GM21360 (cell line): Measurements from ENCODE around the gene CCDC60.

Experiments used
- ATAC-seq: cut with Tn5 transposase; IDR thresholded peaks from one replicate; pipeline ENCODE4 v1.9.1; 2021; ENCODE audit warnings: mild to moderate bottlenecking, moderate library complexity; ENCODE audit not compliant: unreplicated experiment

CCDC60 gene, protein sequence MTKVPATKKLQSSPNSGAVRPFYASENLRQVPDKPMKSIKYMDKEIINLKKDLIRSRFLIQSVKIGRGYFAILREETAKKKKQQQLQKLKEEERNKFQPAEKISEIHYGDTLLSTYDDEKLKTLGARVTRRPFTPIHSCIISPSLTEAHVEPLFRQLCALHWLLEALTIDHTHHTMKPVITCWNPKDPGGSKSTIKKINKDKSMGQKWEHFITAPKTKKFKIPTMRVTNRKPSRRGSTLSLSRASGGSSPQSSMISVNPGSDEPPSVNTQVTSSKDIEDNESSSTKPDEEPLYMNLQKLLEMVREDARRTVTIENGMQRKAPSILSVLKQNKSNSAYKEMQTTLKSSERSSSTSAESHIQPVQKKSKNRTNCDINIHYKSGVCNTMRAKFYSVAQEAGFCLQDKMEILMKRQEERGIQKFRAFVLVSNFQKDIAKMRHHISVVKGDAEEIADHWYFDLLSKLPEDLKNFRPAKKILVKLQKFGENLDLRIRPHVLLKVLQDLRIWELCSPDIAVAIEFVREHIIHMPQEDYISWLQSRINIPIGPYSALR

GRCh38 chr12:119334430-119335170 lies at the start of gene CCDC60:
Gene CCDC60 (plus strand): TSS chr12:119334729. CDS start chr12:119335177, 448 bp downstream.
- no peak for ATAC-seq

DNA sequence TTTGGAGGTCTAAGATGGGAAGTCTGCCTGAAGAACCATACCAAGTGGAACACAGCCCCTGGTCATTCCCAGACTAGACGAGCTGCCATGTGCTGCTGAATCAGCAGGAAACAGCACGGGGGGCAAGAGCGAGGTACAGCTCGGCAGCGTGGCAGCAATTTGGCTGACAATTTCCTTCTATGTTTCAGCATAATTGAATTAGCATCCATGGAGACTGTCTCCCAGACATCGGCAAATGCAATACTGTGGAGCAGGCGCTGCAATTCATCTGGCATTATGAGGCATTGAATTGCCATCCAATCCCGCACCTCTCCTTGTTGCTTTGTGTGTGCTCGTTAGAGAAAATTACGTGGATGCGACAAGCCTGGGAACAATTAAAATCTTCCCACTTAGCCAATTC lies 46.0 kb upstream of the CCDC60 start:
- ATAC-seq = no peak

DNA sequence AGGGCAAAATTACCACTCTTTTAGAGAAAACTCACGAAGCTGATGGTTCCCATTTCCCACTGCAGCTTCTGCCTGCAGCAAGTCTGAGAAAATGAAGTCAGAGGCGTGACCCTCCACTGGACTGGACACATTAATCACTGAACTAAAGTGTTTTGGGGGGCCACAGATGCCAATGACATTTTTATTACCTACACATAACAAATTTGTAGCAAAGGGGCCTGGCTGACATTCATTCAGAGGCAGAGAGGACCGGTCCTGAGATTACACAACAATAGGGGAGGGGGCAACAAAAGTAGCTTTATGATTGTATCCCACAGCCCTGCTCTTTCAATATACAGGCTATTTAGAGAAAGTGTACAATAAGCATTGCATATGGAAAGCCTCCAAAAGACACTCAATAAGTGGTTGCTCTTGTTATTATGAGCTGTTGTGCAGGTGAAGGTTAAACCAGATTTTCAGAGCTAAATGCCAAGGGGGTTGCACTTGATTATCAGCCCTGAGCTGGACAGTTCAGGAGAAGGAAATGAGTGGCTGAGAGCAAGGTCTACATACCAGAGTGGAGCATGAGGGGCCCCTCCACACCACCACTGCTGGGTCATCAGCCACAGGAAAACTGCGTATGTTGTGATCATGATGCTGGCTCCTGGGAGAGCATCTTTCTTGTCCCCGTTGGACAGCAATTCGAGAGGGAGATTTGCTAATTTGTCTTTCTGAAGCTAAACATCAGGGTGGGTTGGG lies 41.5 kb upstream of the CCDC60 start:
- no peak for ATAC-seq

DNA sequence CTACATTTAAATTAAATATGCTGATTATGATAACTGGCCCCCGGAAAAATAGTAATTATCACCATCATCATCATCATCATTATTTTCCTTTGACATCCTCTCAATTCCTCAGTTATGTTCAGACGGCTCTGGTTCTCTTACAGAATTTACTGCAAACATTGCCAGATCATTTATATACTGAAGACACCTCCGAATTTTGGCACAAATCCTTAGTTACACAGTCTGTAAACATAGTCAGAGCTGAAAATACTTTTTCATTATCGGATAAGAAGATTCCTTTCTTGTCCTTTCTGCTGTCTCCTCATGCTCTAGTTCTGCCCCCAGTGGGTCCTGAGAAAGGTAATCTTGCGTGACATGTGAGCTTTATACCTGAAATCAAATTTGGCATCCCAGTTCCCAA lies 40.3 kb upstream of the CCDC60 start:
- no peak for ATAC-seq

DNA sequence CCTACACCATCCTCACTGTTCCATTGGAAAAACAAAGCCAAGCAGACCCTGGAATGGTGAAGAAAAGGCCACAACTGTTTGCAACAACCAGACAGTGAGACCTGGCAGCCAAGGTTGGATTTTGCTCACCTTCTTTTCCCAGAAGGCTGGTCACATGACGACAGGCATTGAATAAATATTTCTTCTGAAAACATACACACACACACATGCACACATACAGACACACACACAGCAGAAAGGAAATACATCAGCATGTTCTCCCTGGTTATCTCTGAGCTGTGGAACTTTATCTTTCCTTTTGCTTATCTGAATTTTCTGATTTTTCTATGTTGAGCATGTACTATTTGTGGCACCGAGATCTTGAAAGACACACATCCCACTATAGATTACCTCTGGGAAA lies 38.0 kb upstream of the CCDC60 start:
- ATAC-seq = no peak

- no peak for ATAC-seq
Measured at GRCh38 chr12:119299130-119299529, 35.4 kb upstream of the CCDC60 start.

DNA sequence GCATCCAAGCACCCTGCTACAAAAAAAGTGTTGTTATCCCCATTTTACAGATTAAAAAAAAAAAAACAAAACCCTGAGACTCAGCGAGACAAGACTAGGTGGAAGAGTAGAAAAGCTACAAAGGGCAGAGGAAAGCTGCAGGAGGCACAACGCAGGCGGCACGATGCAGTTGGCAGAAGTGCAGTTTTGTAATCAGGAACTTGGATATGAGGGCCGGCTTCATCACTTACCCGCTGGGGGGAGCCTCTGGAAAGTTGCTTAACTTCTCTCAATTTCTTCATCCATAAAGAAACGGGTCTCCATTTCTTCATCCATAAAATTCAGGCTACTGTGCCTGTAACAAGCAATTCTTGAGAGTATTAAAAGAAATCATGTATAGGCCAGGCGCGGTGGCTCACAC lies 33.1 kb upstream of the CCDC60 start:
- ATAC-seq = no peak

DNA sequence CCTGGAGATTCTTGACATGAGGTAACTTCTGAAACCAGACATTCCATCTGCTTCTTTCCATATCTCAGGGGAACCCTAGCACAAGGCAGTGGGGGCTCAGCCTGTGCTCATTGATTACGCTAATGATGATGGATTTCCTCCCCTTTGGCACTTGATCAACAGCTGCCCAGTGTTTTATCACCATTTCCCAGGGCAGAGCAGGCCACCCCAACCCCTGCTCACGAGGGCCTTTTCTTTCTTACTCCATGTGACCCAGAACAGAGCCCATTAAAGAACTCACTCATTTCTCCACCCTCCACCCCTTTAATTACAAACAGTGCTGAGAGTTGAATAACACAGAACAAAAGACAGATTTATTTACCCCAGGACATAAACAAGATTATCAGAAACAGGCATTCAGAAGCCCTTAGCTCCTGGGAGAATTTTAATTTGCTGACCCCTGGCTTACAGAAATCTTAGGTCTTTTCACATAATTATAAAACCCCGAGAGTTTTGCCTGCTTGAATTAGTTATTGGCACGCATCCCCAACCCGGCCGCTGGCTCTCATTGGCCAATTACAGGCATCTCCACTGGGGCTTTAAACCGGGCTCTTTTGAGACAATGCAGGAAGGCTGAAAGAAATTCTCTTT lies 32.0 kb upstream of the CCDC60 start:
- ATAC-seq = no peak

GRCh38 chr12:119306593-119306992 lies 27.9 kb upstream of the CCDC60 start:
- ATAC-seq = no peak

DNA sequence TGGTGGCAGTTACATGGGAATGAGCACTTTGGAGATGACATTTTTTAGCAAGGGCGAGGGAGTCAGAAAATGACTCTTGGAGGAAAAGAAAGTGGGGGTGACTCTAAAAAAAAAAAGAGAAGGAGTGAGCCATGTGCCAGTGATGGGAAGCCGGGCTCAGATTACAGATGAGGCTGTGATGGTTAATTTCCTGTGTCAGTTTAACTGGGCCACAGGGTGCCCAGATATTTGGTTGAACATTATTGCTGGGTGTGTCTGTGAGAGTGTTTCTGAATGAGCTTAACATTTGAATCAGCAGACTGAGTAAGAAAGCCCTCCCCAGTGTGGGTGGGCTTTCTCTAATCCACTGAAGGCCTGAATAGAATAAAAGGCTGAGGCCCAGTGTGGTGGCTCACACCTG lies 26.8 kb upstream of the CCDC60 start:
- no peak for ATAC-seq

GRCh38 chr12:119308708-119309456 lies 25.6 kb upstream of the CCDC60 start:
- no peak for ATAC-seq

GRCh38 chr12:119311878-119312277 lies 22.7 kb upstream of the CCDC60 start:
- ATAC-seq = no peak

DNA sequence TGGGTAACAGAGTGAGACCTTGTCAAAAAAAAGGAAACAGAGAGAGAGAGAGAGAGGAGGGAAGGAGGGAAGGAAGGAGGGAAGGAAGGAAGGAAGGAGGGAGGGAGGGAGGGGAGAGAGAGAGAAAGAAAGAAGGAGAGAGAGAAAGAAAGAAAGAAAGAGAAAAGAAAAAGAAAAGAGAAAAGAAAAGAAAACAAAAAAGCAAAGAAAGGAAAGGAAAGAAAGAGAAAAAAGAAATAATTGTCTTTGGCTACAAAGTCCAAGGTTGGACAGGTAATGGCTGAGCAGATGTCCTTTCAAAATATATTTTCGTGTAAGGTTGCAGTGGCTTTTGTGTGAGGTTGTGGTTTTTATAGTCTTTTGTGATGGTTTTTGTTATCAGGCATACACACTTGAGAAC lies 21.6 kb upstream of the CCDC60 start:
- no peak for ATAC-seq

GRCh38 chr12:119314290-119314689 lies 20.2 kb upstream of the CCDC60 start:
- ATAC-seq = no peak

- ATAC-seq = no peak
Measured at GRCh38 chr12:119319638-119320037, 14.9 kb upstream of the CCDC60 start.

DNA sequence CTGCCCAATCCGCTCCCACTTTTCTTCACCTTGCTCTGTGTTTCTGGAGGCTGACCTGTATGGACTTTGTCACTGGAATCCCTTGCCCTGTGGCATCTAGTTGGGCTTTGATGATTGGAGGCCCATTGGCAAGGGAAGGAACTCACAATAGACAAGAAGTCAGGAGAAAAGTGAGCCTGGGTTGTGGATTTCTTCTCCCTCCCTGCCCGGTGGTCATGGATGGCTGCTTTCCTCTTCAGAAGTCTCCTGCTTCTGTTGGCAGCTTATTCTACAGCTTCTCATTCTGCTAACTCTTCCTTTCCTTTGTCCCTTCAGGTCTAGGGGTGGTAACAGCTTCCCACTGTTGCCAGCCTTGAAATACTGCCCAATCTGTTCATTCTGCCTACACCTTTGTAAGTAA lies 13.9 kb upstream of the CCDC60 start:
- no peak for ATAC-seq

DNA sequence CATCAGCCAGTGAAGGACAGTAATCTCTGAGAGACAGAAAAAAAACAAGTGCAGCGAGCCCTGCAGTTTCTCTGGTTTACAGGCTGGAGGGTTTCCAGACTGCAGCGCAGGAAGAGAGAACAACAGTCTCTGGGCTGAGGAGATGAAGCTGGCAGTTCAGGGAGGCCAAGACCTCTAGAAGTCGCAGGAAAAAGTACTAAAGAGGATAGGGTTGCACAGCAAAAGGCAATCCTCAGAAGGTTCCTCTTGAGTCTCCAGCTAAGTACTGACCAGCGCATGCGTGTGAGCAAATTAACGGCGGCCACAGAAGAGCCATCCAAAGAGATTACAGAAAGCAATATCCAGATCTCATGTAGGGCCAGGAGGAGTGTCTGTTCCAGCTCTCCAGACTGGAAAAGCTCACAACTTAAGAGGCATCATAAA lies 12.2 kb upstream of the CCDC60 start:
- ATAC-seq = no peak

DNA sequence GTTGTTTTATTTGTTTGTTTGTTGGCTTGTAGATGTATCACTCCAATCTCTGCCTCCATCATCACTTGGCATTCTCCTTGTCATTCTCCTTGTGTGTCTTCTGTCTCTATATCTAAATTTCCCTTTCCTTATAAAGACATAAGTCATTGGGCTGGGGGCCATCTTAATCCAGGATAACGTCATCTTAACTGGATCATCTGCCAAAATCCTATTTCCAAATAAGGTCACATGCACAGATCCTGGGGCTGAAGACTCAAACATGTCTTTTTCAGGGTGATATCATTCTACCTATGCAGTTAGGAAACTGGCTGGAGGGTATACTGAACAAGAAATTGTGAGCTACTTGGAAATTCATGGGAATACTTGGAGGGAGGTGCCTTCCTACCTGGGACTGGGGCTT lies 8.7 kb upstream of the CCDC60 start:
- ATAC-seq = no peak

DNA sequence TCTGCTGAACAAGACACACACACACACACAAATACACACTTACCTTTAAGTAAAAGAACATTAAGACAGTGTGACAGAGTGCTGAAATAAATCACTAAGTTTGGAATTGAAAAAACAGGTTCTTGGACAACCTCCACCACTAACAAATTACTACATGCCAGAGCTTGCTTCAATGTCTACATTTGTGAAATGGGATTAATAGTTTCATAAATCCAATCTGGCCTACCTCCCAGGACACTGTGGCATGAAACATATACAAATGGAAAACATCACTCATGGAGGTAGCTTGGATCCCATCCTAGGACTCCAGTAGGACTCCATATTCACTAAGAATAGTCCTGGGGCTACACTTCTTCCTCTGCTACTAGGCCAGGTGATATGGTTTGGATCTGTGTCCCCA lies 8.2 kb upstream of the CCDC60 start:
- no peak for ATAC-seq

GRCh38 chr12:119327471-119327870 lies 7.1 kb upstream of the CCDC60 start:
- ATAC-seq = no peak
